Mucosa of stomach (tissue), 1 donor: ENCODE measurements around the gene MBNL1.

Source experiments
- H3K27me3 ChIP-seq: one replicate; pipeline ENCODE4 v1.7.0; 2013; ENCODE audit warnings: mild to moderate bottlenecking, low read length; ENCODE audit not compliant: control insufficient read depth, insufficient read depth
- H3K36me3 ChIP-seq: one replicate; pipeline ENCODE4 v1.7.0; 2013; ENCODE audit warnings: low read length; ENCODE audit not compliant: control insufficient read depth, insufficient read depth
- H3K4me1 ChIP-seq: one replicate; pipeline ENCODE4 v1.7.0; 2013; ENCODE audit warnings: mild to moderate bottlenecking, low read length; ENCODE audit not compliant: control insufficient read depth, insufficient read depth
- H3K4me3 ChIP-seq: one replicate; pipeline ENCODE4 v1.7.0; 2013; ENCODE audit warnings: low read length
- H3K9ac ChIP-seq: one replicate; pipeline ENCODE4 v1.7.0; 2013; ENCODE audit warnings: mild to moderate bottlenecking, low read length, moderate library complexity
- H3K9me3 ChIP-seq: one replicate; pipeline ENCODE4 v1.7.0; 2013; ENCODE audit warnings: mild to moderate bottlenecking, low read length, moderate library complexity; ENCODE audit not compliant: control insufficient read depth
- donor health status: Pancreatic carcinoma.

MBNL1 gene

GRCh38 chr3:152269056-152269830, 514 bp downstream of the MBNL1 start:
- H3K4me1 ChIP-seq = peaks cover 24% of the 10 kb centered on the region
- H3K9ac ChIP-seq = peak overlapping the region; percentile 91
- H3K27me3 ChIP-seq = no peaks in the 10 kb centered on the region
- H3K36me3 ChIP-seq = no peaks in the 10 kb centered on the region
- peak overlapping the region; percentile 38 for H3K4me3 ChIP-seq
- no peaks in the 10 kb centered on the region for H3K9me3 ChIP-seq

GRCh38 chr3:152269831-152270734, 1.4 kb downstream of the MBNL1 start:
- H3K9ac ChIP-seq = peak overlapping the region; percentile 91
- peaks cover 24% of the 10 kb centered on the region for H3K4me1 ChIP-seq
- H3K27me3 ChIP-seq = no peaks in the 10 kb centered on the region
- no peaks in the 10 kb centered on the region for H3K9me3 ChIP-seq
- no peaks in the 10 kb centered on the region for H3K36me3 ChIP-seq
- peak overlapping the region; percentile 72 for H3K4me3 ChIP-seq

GRCh38 chr3:152270937-152271336, 2.2 kb downstream of the MBNL1 start:
- Histone ChIP-seq H3K4me1 (peaks cover 24% of the 10 kb centered on the region), H3K9ac (peak overlapping the region; percentile 91), H3K4me3 (peak overlapping the region; percentile 72)

GRCh38 chr3:152271501-152272236, 2.9 kb downstream of the MBNL1 start:
- H3K4me3 ChIP-seq = no peak overlapping the region
- H3K4me1 ChIP-seq = peaks cover 25% of the 10 kb centered on the region
- H3K27me3 ChIP-seq = no peaks in the 10 kb centered on the region
- H3K36me3 ChIP-seq = no peaks in the 10 kb centered on the region
- no peaks in the 10 kb centered on the region for H3K9me3 ChIP-seq
- H3K9ac ChIP-seq = peak overlapping the region; percentile 20

More at GRCh38 chr3:152270937-152271336, 2.2 kb downstream of the MBNL1 start:
- Histone ChIP-seq H3K27me3 (no peaks in the 10 kb centered on the region), H3K9me3 (no peaks in the 10 kb centered on the region), H3K36me3 (no peaks in the 10 kb centered on the region)

GRCh38 chr3:152272771-152273242, 4.1 kb downstream of the MBNL1 start:
- Histone ChIP-seq H3K9me3 (no peaks in the 10 kb centered on the region), H3K4me1 (peaks cover 18% of the 10 kb centered on the region), H3K4me3 (no peak overlapping the region), H3K9ac (no peak overlapping the region), H3K36me3 (no peaks in the 10 kb centered on the region), H3K27me3 (no peaks in the 10 kb centered on the region)

- no peaks in the 10 kb centered on the region for H3K36me3 ChIP-seq
- no peak overlapping the region for H3K9ac ChIP-seq
- no peak overlapping the region for H3K4me3 ChIP-seq
- H3K27me3 ChIP-seq = no peaks in the 10 kb centered on the region
- H3K4me1 ChIP-seq = peaks cover 33% of the 10 kb centered on the region
- H3K9me3 ChIP-seq = no peaks in the 10 kb centered on the region
Observed at GRCh38 chr3:152276681-152277080, 8.0 kb downstream of the MBNL1 start.

- H3K36me3 ChIP-seq = no peaks in the 10 kb centered on the region
- H3K9me3 ChIP-seq = no peaks in the 10 kb centered on the region
- H3K4me3 ChIP-seq = no peak overlapping the region
- H3K27me3 ChIP-seq = no peaks in the 10 kb centered on the region
- peaks cover 33% of the 10 kb centered on the region for H3K4me1 ChIP-seq
- H3K9ac ChIP-seq = no peak overlapping the region
Observed at GRCh38 chr3:152277198-152277597, 8.5 kb downstream of the MBNL1 start.

- no peak overlapping the region for H3K4me3 ChIP-seq
- peaks cover 38% of the 10 kb centered on the region for H3K4me1 ChIP-seq
- H3K9me3 ChIP-seq = no peaks in the 10 kb centered on the region
- H3K9ac ChIP-seq = no peak overlapping the region
- no peaks in the 10 kb centered on the region for H3K36me3 ChIP-seq
- H3K27me3 ChIP-seq = no peaks in the 10 kb centered on the region
Observed at GRCh38 chr3:152278756-152279427, 10.2 kb downstream of the MBNL1 start.

GRCh38 chr3:152279479-152279878, 10.8 kb downstream of the MBNL1 start:
- no peaks in the 10 kb centered on the region for H3K9me3 ChIP-seq
- H3K36me3 ChIP-seq = no peaks in the 10 kb centered on the region
- peaks cover 38% of the 10 kb centered on the region for H3K4me1 ChIP-seq
- no peak overlapping the region for H3K9ac ChIP-seq
- no peaks in the 10 kb centered on the region for H3K27me3 ChIP-seq
- H3K4me3 ChIP-seq = no peak overlapping the region

- Histone ChIP-seq H3K4me3 (no peak overlapping the region), H3K4me1 (peaks cover 38% of the 10 kb centered on the region), H3K9ac (no peak overlapping the region), H3K9me3 (no peaks in the 10 kb centered on the region), H3K27me3 (no peaks in the 10 kb centered on the region), H3K36me3 (no peaks in the 10 kb centered on the region)
Observed at GRCh38 chr3:152280539-152280938, 11.8 kb downstream of the MBNL1 start.

- no peaks in the 10 kb centered on the region for H3K36me3 ChIP-seq
- no peak overlapping the region for H3K4me3 ChIP-seq
- H3K27me3 ChIP-seq = no peaks in the 10 kb centered on the region
- peaks cover 34% of the 10 kb centered on the region for H3K4me1 ChIP-seq
- H3K9ac ChIP-seq = no peak overlapping the region
- no peaks in the 10 kb centered on the region for H3K9me3 ChIP-seq
Observed at GRCh38 chr3:152281133-152281713, 12.5 kb downstream of the MBNL1 start.
